K562 (cell line): ENCODE data around the gene R3HDM2. TPM values are rescaled to one million over a fixed set of nuclear protein-coding genes. Genes with fewer than 3 reads are reported as not detected.

Experiments used
- CHD4 ChIP-seq: fragments of 200-600 bp; sonication (generic); IDR thresholded peaks from 3 replicates; pipeline ENCODE4 v1.6.1; 2012; ENCODE audit warnings: low read depth, mild to moderate bottlenecking, mixed read lengths, low read length, inconsistent platforms; ENCODE audit not compliant: insufficient read depth, insufficient replicate concordance, poor library complexity, severe bottlenecking
- FOXA3 ChIP-seq, 2 experiments: fragments of 450-650 bp in 1 of 2; sonication (generic) in 1 of 2; formaldehyde crosslinking; IDR thresholded peaks in 1 of 2; conservative IDR thresholded peaks in 1 of 2; 2 replicates each; pipeline versions ENCODE4 v1.4.0 to v1.8.0; 2020 to 2022; ENCODE audit warnings: mild to moderate bottlenecking in 2 of 2, missing genetic modification reagents in 1 of 2
- HIVEP1 ChIP-seq: fragments of 250-450 bp; sonication (Bioruptor Pico); IDR thresholded peaks from 2 replicates; pipeline ENCODE4 v1.4.0; 2020; ENCODE audit warnings: mild to moderate bottlenecking
- MAFF ChIP-seq: IDR thresholded peaks from 2 replicates; pipeline ENCODE4 v1.6.1; 2012; ENCODE audit warnings: low read length, improper control_type of control experiment
- PCBP2 ChIP-seq: fragments of 200-400 bp; formaldehyde crosslinking; IDR thresholded peaks from 2 replicates; pipeline ENCODE4 v1.6.1; 2018; ENCODE audit warnings: low read length, low read depth, mild to moderate bottlenecking, moderate library complexity; ENCODE audit not compliant: poor library complexity, severe bottlenecking
- polyA plus RNA-seq, 8 experiments: library from polyadenylated mRNA; depleted of rRNA in 4 of 8; stranded (reverse) in 5 of 8; unstranded in 3 of 8; fragments of >200 nt; fragmentation: Nextera tagmentation in 2 of 8; fragmentation: Illumina TruSeq in 1 of 8; extraction: Ambion mirVana in 2 of 8; extraction: Trizol in 1 of 8; gene quantifications; 2 replicates each; pipeline versions ENCODE4 v1.2.1 to v1.2.3, GENCODE V29; 2011 to 2014; ENCODE audit warnings: inconsistent platforms in 1 of 8, missing spikeins in 1 of 8
- total RNA-seq, 7 experiments: library from RNA; depleted of rRNA in 6 of 7; stranded (reverse); fragments of >200 nt in 6 of 7; fragmentation: Illumina TruSeq in 2 of 7; extraction: Trizol in 2 of 7; gene quantifications; 2 replicates each; pipeline versions ENCODE4 v1.2.1 to v1.2.3, GENCODE V29; 2011 to 2021; ENCODE audit warnings: low replicate concordance in 1 of 7
- TF ChIP-seq, protein P1 (sequence below): fragments of 250-450 bp; sonication (Bioruptor Pico); IDR thresholded peaks from 2 replicates; pipeline ENCODE4 v1.4.0; 2020; ENCODE audit warnings: mild to moderate bottlenecking, moderate library complexity, borderline replicate concordance
- TF ChIP-seq, protein P2 (sequence below), 3 experiments: fragments of 200-800 bp in 1 of 3; fragments of 250-450 bp in 1 of 3; fragments of 450-650 bp in 1 of 3; sonication (Bioruptor Pico) in 1 of 3; sonication (Bioruptor generic) in 1 of 3; formaldehyde crosslinking in 1 of 3; IDR thresholded peaks; 2 replicates each; pipeline versions ENCODE4 v1.6.1 to v1.8.0; 2016 to 2022; ENCODE audit warnings: mild to moderate bottlenecking in 2 of 3, missing genetic modification characterization in 2 of 3, missing compliant biosample characterization in 1 of 3, moderate library complexity in 1 of 3

The R3HDM2 gene
- total and polyA plus RNA-seq, 9 of the 15 experiments (the other 6 are each of a cell fraction or from before 2014, with no cell fraction given): 3.3 to 18.8 (median 9.0) TPM

DNA sequence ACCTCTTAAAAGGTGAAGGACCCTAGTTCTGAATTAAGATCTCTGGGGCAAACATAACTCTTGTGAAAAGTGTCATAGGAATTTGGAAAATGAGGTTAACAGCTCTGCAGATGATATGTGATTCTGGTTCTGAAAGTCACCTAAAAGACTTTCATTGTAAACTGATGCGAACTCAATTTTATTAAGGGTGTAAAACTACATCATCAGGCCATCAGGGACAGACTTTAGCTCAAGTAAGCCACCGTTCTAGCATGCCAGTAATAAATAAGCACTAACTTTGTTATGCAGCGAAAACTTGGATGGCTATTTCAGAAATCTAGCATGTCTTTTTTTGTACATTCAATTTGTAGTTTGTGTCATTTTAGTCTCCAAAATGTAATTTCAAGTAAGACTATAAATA is 61.6 kb downstream of the R3HDM2 start (continued):
- TF ChIP-seq, protein P1, sequence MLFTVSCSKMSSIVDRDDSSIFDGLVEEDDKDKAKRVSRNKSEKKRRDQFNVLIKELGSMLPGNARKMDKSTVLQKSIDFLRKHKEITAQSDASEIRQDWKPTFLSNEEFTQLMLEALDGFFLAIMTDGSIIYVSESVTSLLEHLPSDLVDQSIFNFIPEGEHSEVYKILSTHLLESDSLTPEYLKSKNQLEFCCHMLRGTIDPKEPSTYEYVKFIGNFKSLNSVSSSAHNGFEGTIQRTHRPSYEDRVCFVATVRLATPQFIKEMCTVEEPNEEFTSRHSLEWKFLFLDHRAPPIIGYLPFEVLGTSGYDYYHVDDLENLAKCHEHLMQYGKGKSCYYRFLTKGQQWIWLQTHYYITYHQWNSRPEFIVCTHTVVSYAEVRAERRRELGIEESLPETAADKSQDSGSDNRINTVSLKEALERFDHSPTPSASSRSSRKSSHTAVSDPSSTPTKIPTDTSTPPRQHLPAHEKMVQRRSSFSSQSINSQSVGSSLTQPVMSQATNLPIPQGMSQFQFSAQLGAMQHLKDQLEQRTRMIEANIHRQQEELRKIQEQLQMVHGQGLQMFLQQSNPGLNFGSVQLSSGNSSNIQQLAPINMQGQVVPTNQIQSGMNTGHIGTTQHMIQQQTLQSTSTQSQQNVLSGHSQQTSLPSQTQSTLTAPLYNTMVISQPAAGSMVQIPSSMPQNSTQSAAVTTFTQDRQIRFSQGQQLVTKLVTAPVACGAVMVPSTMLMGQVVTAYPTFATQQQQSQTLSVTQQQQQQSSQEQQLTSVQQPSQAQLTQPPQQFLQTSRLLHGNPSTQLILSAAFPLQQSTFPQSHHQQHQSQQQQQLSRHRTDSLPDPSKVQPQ: no peak
- TF ChIP-seq, protein P2, sequence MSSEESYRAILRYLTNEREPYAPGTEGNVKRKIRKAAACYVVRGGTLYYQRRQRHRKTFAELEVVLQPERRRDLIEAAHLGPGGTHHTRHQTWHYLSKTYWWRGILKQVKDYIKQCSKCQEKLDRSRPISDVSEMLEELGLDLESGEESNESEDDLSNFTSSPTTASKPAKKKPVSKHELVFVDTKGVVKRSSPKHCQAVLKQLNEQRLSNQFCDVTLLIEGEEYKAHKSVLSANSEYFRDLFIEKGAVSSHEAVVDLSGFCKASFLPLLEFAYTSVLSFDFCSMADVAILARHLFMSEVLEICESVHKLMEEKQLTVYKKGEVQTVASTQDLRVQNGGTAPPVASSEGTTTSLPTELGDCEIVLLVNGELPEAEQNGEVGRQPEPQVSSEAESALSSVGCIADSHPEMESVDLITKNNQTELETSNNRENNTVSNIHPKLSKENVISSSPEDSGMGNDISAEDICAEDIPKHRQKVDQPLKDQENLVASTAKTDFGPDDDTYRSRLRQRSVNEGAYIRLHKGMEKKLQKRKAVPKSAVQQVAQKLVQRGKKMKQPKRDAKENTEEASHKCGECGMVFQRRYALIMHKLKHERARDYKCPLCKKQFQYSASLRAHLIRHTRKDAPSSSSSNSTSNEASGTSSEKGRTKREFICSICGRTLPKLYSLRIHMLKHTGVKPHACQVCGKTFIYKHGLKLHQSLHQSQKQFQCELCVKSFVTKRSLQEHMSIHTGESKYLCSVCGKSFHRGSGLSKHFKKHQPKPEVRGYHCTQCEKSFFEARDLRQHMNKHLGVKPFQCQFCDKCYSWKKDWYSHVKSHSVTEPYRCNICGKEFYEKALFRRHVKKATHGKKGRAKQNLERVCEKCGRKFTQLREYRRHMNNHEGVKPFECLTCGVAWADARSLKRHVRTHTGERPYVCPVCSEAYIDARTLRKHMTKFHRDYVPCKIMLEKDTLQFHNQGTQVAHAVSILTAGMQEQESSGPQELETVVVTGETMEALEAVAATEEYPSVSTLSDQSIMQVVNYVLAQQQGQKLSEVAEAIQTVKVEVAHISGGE (CRISPR knock-in tag; IDR thresholded peaks at IDR 0.05): no peak
- no peak for TF ChIP-seq CHD4
- no peak for TF ChIP-seq FOXA3 (CRISPR knock-in tag; conservative IDR thresholded peaks at IDR 0.05 in 1 of 2, IDR thresholded peaks at IDR 0.05 in 1 of 2)
- no peak for TF ChIP-seq HIVEP1 (CRISPR knock-in tag)
- TF ChIP-seq PCBP2: no peak
- TF ChIP-seq MAFF: no peak
